GM12801 (cell line): ENCODE measurements around the gene BSN.

Experiments
- CTCF ChIP-seq: IDR thresholded peaks from one replicate; pipeline ENCODE4 v1.5.1; 2011; ENCODE audit warnings: control low read depth; ENCODE audit not compliant: insufficient read length; ENCODE audit errors: extremely low read depth

Gene BSN

GRCh38 chr3:49680493-49681231 lies 126.4 kb downstream of the BSN start:
- TF ChIP-seq CTCF: no peak

GRCh38 chr3:49681232-49681522 lies 126.9 kb downstream of the BSN start:
- TF ChIP-seq CTCF: no peak

GRCh38 chr3:49681543-49681942 lies 127.3 kb downstream of the BSN start:
- TF ChIP-seq CTCF: no peak

GRCh38 chr3:49683162-49683561 lies 128.9 kb downstream of the BSN start:
- no peak for TF ChIP-seq CTCF

GRCh38 chr3:49689046-49689907 lies 135.0 kb downstream of the BSN start, which contains the start of the genes MST1 and RNF123:
Gene MST1, minus strand, starts transcription at chr3:49689474. Its CDS starts 783 bp downstream, at chr3:49688691.
Gene RNF123, plus strand, starts transcription at chr3:49689557. Its CDS starts 1,609 bp downstream, at chr3:49691166.
- no peak for TF ChIP-seq CTCF

- TF ChIP-seq CTCF: no peak
Measured at GRCh38 chr3:49699281-49699979, 145.2 kb downstream of the BSN start.

GRCh38 chr3:49700014-49700413 lies 145.7 kb downstream of the BSN start:
- TF ChIP-seq CTCF: no peak
